IPS-20b (cell line): ENCODE results near the gene KCNMA1.

ENCODE experiments used
- H3K27ac ChIP-seq: one replicate; pipeline ENCODE4 v1.5.1; 2013; ENCODE audit warnings: low read length
- H3K27me3 ChIP-seq: 2 replicates; pipeline ENCODE4 v1.6.1; 2013; ENCODE audit warnings: mild to moderate bottlenecking, low read length, inconsistent platforms; ENCODE audit not compliant: insufficient read depth
- H3K36me3 ChIP-seq: 2 replicates; pipeline ENCODE4 v1.6.1; 2013; ENCODE audit warnings: low read depth, mild to moderate bottlenecking, inconsistent platforms, low read length, moderate library complexity; ENCODE audit not compliant: insufficient read depth
- H3K4me1 ChIP-seq: 2 replicates; pipeline ENCODE4 v1.6.1; 2013; ENCODE audit warnings: mild to moderate bottlenecking, control low read depth, inconsistent platforms, low read length, moderate library complexity; ENCODE audit not compliant: insufficient read depth
- H3K4me3 ChIP-seq: 2 replicates; pipeline ENCODE4 v1.5.1; 2013; ENCODE audit warnings: mild to moderate bottlenecking, low read length, inconsistent platforms
- H3K9ac ChIP-seq: 2 replicates; pipeline ENCODE4 v1.6.1; 2013; ENCODE audit warnings: low read depth, mild to moderate bottlenecking, inconsistent platforms, low read length, moderate library complexity
- H3K9me3 ChIP-seq: 2 replicates; pipeline ENCODE4 v1.6.1; 2013; ENCODE audit warnings: mild to moderate bottlenecking, low read depth, low read length, inconsistent platforms; ENCODE audit not compliant: insufficient read depth

Gene KCNMA1

DNA sequence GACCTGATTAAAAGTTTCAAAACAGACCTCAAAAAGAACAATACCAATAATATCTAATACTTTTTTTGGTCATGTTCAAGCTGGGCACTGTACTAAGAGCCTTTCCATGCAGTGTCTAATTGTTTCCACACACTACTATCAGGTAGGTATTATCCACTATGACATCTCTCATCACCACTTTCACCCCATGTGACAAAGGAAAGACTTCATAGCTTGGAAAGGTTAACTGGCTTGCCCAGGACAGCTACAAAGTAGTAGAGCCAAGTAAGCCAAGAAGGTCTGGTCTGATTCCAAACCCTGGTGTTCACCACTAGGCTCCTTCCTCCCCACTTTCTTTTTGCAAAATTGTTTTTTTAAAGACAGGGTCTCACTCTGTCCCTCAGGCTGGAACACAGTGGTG, 400.5 kb downstream of the KCNMA1 start:
- no peaks in the 10 kb centered on the region for H3K9me3 ChIP-seq
- H3K4me1 ChIP-seq: no peaks in the 10 kb centered on the region
- H3K36me3 ChIP-seq: no peaks in the 10 kb centered on the region
- H3K27me3 ChIP-seq: no peaks in the 10 kb centered on the region
- no peak overlapping the region for H3K4me3 ChIP-seq
- no peak overlapping the region for H3K27ac ChIP-seq
- H3K9ac ChIP-seq: no peak overlapping the region

DNA sequence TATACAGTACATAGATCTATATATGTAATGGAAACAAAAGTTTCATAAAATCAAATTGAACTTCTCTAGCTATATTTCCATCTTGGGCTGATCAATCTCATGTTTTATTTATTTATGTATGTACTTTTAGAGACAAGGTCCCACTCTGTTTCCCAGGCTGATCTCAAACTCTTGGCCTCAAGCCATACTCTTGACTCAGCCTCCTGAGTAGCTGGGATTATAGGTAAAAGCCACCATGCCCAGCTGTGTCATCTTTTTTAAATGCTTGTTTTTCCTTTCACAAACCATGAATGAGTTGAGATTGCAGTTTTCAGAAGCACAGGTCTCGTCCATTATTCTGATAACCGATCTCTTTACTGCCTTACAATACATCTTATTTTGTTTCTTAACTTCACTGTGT, 400.9 kb downstream of the KCNMA1 start:
- H3K9me3 ChIP-seq: no peaks in the 10 kb centered on the region
- H3K27ac ChIP-seq: no peak overlapping the region
- H3K36me3 ChIP-seq: no peaks in the 10 kb centered on the region
- H3K4me3 ChIP-seq: no peak overlapping the region
- no peaks in the 10 kb centered on the region for H3K27me3 ChIP-seq
- H3K9ac ChIP-seq: no peak overlapping the region
- no peaks in the 10 kb centered on the region for H3K4me1 ChIP-seq

DNA sequence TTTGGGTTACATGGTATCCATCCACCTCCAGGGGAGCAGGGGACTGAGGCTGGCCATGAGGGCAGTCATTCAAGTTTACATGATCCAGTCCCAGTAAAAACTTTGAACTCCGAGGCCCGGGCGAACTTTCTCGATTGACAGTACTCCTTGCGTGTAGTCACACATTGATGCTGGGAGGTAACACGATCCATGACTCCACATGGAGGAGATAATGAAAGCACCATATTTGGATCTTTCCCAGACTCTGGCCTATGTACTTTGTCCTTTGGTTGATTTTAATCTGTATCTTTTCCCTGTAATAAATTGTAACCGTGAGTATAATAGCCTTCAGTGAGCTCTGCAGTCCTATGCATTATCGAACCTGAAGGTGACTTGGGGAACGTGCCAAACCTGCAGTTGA, 401.6 kb downstream of the KCNMA1 start:
- Histone ChIP-seq H3K27ac (no peak overlapping the region), H3K27me3 (no peaks in the 10 kb centered on the region), H3K36me3 (no peaks in the 10 kb centered on the region), H3K4me1 (no peaks in the 10 kb centered on the region), H3K9me3 (no peaks in the 10 kb centered on the region), H3K9ac (no peak overlapping the region), H3K4me3 (no peak overlapping the region)

DNA sequence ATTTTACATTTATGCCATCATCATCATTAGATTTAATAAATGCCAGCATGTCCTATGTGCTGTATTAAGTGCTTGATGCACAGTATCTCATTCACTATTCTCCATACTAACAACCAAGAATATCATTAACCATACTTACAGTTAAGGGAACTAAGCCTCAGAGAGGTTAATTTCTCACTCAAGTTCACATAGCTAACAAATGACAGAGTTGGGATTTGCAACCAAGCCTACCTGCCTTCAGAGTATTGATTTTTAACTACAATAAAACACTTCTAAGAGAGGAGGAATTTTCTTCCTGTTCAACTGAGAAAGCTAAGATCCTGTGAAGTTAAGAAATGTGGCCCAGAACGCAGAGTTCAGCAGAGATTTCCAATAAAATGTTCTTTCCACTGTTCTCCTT, 403.0 kb downstream of the KCNMA1 start:
- H3K9ac ChIP-seq: no peak overlapping the region
- no peaks in the 10 kb centered on the region for H3K4me1 ChIP-seq
- no peak overlapping the region for H3K4me3 ChIP-seq
- H3K36me3 ChIP-seq: no peaks in the 10 kb centered on the region
- no peaks in the 10 kb centered on the region for H3K9me3 ChIP-seq
- no peak overlapping the region for H3K27ac ChIP-seq
- no peaks in the 10 kb centered on the region for H3K27me3 ChIP-seq

DNA sequence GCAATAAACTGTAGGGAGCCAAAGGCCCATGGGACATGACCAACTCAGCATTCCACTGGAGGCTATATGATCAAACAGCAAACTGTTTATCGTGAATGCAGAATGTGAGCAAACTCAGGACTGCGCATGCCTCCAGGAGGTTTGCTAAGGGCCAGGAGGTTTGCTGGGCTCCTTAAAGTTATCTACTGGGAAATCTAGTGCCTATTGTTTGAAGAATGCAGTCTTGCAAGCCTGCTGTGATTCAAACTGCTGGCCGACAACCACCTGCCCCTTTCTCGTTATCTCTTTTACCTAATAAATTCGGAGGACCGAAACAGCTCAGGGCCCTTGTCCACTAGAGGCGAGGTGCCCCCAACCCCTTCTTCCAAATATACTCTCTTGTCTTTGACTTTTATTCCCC, 404.1 kb downstream of the KCNMA1 start:
- no peak overlapping the region for H3K27ac ChIP-seq
- H3K9me3 ChIP-seq: no peaks in the 10 kb centered on the region
- no peaks in the 10 kb centered on the region for H3K27me3 ChIP-seq

DNA sequence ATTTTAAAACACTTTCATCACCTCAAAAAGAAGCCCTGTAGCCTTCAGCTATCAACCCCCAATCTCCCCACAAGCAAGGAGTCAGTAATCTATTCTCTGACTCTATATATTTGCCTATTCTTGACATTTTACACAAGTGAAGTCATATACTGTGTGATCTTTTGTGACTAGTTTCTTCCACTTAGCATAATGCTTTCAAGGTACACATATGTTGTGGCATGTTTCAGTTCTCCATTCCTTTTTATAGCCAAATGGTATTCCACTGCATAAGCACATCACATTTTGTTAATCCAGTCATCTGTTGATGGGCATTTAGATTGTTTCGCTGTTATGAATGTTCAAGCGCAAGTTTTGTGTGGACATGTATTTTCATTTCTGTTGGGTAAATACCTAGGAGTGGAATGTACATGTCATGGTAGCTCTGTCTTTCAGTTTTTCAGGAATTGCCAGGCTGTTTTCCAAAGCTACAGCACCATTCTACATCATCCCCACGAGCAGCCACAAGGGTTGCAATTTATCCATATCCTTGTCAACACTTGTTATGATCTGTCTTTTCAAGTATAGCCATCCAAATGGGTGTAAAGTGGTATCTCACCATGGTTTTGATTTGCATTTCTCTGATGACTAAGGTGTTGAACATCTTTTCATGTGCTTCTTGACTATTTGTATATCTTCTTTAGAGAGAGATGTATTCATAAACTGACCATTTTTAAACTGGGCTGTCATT, 405.6 kb downstream of the KCNMA1 start:
- Histone ChIP-seq H3K4me3 (no peak overlapping the region), H3K9me3 (no peaks in the 10 kb centered on the region)

More for the DNA sequence above, 404.1 kb downstream of the KCNMA1 start:
- Histone ChIP-seq H3K36me3 (no peaks in the 10 kb centered on the region), H3K9ac (no peak overlapping the region), H3K4me1 (no peaks in the 10 kb centered on the region), H3K4me3 (no peak overlapping the region)

DNA sequence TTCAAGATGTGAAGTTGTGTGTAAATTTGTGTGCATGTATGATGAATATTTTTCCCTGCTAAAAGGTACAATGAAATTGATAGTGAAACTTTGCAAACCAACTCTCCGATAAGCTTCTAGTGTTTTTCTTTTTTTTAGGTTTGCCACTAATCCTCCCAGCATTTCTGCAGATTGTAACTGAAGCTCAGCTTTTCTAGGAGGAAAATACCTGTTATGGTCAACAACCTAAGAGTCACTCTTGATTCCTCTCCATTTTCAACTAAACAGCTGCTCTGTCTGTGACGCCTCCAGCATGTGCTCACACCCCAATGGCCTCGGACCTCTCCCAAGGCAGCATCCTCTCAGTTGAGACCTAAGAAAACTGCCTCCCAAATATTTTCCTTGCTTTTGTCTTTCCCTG, 406.2 kb downstream of the KCNMA1 start:
- Histone ChIP-seq H3K4me3 (no peak overlapping the region), H3K36me3 (no peaks in the 10 kb centered on the region), H3K27ac (no peak overlapping the region), H3K4me1 (0 out of 2 replicates have a peak, but pooled peaks cover 2% of the 10 kb centered on the region), H3K27me3 (no peaks in the 10 kb centered on the region), H3K9ac (no peak overlapping the region), H3K9me3 (no peaks in the 10 kb centered on the region)

More for the DNA sequence above, 405.6 kb downstream of the KCNMA1 start:
- Histone ChIP-seq H3K27me3 (no peaks in the 10 kb centered on the region), H3K9ac (no peak overlapping the region), H3K27ac (no peak overlapping the region), H3K36me3 (no peaks in the 10 kb centered on the region), H3K4me1 (no peaks in the 10 kb centered on the region)

DNA sequence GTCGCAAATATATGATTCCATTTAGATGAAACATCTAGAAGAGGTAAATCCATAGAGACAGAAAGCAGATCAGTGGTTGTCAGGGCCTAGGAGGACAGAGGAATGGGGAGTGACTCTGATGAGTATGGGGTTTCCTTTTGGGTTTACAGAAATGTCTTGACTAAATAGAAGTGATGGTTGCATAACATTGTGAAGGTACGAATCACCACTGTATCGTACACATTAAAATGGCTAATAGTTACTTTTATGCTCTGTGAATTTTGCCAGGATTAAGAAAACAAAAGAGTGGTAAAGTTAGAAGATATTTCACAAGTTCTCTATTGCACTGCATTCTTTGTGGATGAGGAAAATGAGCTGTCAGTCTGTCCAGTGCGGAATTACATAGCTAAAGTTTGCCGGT, 407.4 kb downstream of the KCNMA1 start:
- 0 out of 2 replicates have a peak, but pooled peaks cover 2% of the 10 kb centered on the region for H3K4me1 ChIP-seq
- H3K9me3 ChIP-seq: no peaks in the 10 kb centered on the region
- H3K27me3 ChIP-seq: no peaks in the 10 kb centered on the region
- H3K9ac ChIP-seq: no peak overlapping the region
- no peak overlapping the region for H3K4me3 ChIP-seq
- H3K27ac ChIP-seq: no peak overlapping the region
- H3K36me3 ChIP-seq: no peaks in the 10 kb centered on the region

DNA sequence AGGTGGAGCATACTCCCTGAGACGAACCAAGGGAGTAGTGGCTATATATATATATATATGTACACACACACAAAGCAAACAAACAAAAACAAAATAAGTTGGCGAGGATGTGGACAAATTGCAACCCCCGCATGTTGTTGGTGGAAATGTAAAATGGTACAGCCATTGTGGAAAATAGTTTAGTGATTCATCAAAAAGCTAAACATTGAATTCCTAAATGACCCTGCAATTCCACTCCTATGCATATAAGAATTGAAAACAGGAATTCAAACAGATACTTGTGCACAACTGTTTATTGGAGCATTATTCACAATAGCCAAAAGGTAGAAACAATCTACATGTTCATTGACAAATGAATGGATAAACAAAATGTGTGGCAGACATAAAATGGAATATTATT, 407.9 kb downstream of the KCNMA1 start:
- H3K9ac ChIP-seq: no peak overlapping the region
- H3K4me3 ChIP-seq: no peak overlapping the region
- H3K27me3 ChIP-seq: no peaks in the 10 kb centered on the region
- H3K9me3 ChIP-seq: no peaks in the 10 kb centered on the region
- 0 out of 2 replicates have a peak, but pooled peaks cover 2% of the 10 kb centered on the region for H3K4me1 ChIP-seq
- H3K36me3 ChIP-seq: no peaks in the 10 kb centered on the region
- H3K27ac ChIP-seq: no peak overlapping the region

DNA sequence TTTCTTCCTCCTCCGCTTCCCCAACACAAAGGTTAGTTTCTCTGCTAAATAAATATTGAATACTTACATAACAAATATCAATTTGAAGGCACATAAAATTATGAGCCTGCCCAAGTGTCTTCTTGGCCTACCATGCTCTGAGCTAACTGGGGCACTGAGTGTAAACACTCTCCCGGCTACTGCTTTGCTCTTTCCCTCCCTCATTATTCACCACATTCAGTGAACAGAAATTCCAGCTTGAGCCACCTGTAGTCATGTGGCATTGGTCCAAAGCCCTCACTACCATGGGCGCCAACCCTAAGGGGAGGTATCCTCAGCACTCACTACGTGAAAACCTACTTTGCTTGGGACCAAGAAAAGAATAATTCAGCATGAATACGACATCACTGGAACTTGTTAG, 409.0 kb downstream of the KCNMA1 start:
- Histone ChIP-seq H3K27me3 (no peaks in the 10 kb centered on the region), H3K27ac (no peak overlapping the region), H3K4me1 (0 out of 2 replicates have a peak, but pooled peaks cover 2% of the 10 kb centered on the region), H3K9ac (no peak overlapping the region), H3K36me3 (no peaks in the 10 kb centered on the region), H3K9me3 (no peaks in the 10 kb centered on the region), H3K4me3 (no peak overlapping the region)

DNA sequence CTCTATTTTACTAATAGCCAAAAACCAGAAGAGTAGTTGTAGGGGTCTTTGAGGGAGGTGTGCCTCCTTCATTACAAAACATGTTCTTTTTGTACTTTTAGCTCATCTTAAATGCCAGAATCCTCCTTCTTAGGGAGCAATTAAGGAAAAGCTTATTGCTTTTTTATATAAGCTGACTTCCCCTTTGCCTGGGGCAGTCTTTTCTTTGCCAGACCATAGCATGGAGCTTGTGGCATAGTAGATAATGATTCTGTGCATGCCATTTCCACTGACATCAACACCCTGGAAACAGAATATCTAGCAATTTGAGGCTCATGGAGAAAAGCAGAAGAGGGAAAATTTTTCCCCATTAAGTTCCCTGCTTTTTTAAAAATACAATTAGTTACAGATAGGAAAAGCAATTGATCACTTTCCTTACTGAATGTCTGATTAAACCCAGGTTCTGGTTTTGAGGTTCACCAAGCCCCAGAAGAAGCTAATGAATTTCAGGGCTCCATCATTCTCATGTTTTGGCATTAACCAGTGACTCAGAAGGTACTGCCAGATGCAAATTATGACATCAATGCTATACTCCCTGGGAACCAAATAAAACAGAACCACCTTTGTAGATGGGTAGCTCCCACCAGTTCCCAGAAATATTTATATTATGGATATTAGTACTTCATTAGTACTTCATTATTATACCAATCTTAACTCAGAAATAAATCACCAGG, 410.6 kb downstream of the KCNMA1 start:
- no peaks in the 10 kb centered on the region for H3K36me3 ChIP-seq
- H3K9ac ChIP-seq: no peak overlapping the region
- H3K4me3 ChIP-seq: no peak overlapping the region
- H3K9me3 ChIP-seq: no peaks in the 10 kb centered on the region
- no peak overlapping the region for H3K27ac ChIP-seq
- 0 out of 2 replicates have a peak, but pooled peaks cover 2% of the 10 kb centered on the region for H3K4me1 ChIP-seq
- no peaks in the 10 kb centered on the region for H3K27me3 ChIP-seq

DNA sequence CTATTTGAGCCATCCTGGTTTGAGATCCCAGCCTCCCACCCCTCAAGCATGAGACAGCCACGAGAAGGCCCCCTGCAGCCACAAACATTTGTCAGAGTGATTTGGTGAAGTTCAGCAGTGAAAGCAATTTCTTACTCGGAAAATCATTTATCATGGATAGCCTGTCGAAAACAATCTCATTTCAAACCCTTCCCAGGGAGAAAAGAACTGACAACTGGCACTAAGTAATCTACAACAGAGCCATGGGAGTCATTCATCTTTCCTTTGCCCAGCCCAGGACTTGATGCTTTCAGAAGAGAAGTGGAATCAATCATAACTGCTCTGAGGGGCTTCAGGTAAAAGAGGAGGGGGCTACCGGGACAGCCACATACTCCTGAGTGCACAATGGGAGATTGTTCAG, 411.2 kb downstream of the KCNMA1 start:
- no peak overlapping the region for H3K27ac ChIP-seq
- H3K4me1 ChIP-seq: 0 out of 2 replicates have a peak, but pooled peaks cover 2% of the 10 kb centered on the region
- no peak overlapping the region for H3K9ac ChIP-seq
- no peak overlapping the region for H3K4me3 ChIP-seq
- no peaks in the 10 kb centered on the region for H3K27me3 ChIP-seq
- no peaks in the 10 kb centered on the region for H3K9me3 ChIP-seq
- H3K36me3 ChIP-seq: no peaks in the 10 kb centered on the region
